HL-60/S4 treated with retinoic acid at 250 ng/mL for 4 days and 3 days (cell line): ENCODE results near the gene PP2D1.
"Not testable (repeated sequence)": the region's sequence is repeated elsewhere in the genome, so short reads cannot be mapped to it uniquely, and the experiment has no call there.

Experiments
- in situ Hi-C: fragments of 300-500 bp; cut with MboI; formaldehyde crosslinking; loops from 2 replicates; pipeline ENCODE4 v1.7.0; 2022; ENCODE audit warnings: low sequenced_read_pairs

The PP2D1 gene

DNA sequence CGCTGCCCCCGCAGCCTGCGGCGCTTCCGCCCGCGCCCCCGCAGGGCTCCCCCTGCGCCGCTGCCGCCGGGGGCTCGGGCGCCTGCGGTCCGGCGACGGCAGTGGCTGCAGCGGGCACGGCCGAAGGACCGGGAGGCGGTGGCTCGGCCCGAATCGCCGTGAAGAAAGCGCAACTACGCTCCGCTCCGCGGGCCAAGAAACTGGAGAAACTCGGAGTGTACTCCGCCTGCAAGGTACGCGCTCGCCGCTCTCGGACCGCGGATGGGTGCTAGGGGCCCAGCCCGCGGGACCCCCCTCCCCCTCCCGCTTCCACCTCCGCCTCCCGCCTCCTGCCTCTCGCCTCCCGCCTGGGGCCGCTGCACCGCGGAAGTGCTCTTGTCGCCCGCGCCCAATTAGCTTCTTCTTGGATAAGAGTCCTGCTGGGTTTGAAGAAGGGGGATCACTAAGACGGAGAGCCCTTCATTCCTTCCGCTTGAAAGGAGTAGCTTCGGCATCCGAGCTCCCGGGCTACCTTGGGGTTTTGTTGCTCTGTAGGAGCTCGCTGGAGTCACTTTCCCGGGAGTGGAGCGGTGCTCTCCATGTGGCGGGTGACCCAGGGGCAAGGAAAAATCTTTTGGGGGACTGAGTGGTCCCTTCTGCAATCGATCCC is 28.6 kb upstream of the PP2D1 start:
- in situ Hi-C loops = no loop called here

DNA sequence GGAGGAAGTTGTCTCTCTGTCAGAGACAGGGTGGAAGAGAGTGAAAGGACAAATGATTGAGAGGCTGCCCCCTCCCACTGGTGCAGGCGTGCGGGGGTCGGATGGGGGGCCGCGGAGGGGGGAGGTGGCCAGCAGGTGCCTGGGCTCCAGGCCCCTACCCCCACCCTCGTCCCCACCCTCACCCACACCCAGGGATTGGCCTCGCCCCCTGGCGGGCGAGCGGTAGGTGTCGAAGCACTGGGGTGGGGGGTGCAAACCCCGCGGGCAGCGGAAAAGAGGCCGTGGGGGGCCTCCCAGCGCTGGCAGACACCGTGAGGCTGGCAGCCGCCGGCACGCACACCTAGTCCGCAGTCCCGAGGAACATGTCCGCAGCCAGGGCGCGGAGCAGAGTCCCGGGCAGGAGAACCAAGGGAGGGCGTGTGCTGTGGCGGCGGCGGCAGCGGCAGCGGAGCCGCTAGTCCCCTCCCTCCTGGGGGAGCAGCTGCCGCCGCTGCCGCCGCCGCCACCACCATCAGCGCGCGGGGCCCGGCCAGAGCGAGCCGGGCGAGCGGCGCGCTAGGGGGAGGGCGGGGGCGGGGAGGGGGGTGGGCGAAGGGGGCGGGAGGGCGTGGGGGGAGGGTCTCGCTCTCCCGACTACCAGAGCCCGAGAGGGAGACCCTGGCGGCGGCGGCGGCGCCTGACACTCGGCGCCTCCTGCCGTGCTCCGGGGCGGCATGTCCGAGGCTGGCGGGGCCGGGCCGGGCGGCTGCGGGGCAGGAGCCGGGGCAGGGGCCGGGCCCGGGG is 27.9 kb upstream of the PP2D1 start, which contains the start of gene KAT2B:
TSS of gene KAT2B (plus strand) at position 682 of the 783 bp plus-strand sequence. CDS start at position 714, 32 bp downstream.
- in situ Hi-C loops = no loop called here

DNA sequence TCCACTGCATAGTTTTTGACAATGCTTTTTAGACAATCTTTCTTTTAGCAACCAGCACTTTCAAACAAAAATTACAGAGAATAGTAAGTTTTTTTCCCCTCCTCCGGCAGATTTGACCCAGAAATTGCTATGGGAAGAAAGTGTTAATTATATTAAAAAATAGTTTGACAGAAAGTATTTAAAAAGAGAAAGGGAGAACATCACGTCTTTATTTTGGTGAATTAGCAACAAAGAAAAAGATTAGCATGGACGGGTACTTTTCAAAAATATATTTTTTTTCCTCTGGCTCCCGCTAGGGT is 27.4 kb upstream of the PP2D1 start:
- in situ Hi-C loops = no loop called here

DNA sequence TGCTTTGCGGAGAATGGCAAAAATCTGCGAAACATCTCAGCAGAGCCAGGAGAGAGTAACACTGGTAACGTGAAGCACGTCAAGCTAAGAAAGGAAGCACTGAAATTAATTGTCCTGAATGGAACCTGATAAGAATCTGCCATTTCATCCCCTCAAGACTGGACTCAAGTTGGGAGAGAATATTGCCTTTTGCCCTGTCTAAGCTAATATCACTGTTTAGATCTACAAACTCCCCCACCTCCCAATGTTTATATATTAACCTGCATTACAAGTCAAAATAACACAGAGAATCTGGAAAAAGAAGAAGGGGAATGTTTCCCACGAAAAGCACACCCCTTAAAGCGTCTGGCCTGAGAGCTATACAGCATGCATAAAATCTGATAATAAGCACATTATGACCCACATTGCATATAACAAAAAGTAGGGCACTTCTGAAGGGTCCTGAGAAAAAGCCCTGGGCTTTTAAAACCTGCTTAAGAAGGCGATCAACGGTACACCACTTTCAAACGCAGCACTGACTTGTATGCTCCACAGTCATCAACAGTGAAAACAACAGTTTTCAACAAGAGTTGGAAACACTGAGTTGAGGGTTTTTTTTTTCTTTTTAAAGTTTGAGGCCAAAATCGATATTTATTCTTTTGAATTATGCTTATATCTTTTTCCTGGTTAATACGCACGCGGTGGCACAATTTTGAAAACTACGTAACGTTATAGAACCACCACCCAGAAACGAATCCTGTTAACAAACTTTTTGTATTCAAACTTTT is 26.8 kb upstream of the PP2D1 start:
- in situ Hi-C loops = no loop called here

DNA sequence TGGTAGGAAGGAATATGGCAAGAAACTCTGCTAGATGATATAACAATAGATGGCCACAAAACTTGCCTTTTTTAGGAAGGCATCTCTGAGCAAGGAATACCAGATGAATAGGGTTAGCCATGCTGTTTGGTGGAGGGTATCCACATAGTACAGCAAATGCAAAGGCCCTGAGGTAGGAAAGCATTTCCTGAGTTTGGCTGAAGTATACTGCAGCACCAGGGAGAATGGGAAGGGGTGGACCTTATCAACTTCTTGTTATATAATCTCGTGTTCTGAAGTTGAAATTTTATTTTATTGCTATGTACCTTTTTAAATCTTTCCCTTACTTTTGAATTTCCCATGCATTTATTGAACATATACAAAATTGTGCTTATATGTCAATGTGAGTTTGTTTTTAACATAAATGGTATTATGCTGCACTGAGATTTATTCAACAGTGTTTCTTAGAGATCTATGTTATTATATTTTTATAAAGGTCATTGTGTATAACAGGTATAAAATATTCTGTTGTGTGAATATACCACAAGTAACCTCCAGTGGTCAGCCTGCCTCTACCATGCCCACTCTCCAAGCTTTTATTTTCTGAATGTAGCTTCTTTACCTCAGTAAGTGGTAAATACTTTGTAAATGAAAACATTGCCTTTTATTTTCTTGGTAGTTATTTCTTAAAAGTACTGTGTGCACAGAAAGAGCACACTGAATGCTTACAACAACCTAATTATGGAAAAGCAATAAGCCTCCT is 25.4 kb upstream of the PP2D1 start:
- in situ Hi-C loops = no loop called here

DNA sequence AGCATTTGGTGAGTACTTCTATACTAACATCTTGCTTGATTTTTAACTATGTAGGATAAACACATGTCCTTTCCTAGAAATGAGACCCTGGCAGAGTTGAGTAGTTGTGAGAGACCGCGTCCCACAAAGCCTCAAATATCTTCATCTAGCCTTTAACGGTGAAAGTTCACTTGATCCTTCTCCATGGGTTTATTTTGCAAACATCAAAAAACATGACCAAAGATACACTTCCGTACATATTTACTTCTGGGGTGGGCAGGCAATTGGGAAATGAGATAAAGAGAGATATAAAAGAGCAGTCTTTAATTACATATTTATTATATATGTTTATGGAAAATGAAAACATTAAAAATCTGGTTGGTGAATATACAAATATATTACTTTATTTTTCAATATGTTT is 23.0 kb upstream of the PP2D1 start:
- in situ Hi-C loops = no loop called here

DNA sequence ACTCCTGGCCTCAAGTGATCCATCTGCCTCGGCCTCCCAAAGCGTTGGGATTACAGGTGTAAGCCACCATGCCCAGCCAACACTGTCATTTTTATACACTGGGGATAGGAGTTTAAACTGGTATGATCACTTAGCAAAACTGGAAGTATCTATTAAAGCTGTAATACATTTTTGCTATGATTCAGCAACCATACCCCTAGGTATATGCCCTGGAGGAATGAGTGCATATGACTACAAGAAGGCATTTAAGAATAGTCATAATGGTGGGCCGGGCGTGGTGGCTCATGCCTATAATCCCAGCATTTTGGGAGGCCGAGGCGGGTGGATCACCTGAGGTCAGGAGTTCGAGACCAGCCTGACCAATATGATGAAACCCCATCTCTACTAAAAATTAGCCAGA is 19.9 kb upstream of the PP2D1 start:
- in situ Hi-C loops = not testable (repeated sequence)

DNA sequence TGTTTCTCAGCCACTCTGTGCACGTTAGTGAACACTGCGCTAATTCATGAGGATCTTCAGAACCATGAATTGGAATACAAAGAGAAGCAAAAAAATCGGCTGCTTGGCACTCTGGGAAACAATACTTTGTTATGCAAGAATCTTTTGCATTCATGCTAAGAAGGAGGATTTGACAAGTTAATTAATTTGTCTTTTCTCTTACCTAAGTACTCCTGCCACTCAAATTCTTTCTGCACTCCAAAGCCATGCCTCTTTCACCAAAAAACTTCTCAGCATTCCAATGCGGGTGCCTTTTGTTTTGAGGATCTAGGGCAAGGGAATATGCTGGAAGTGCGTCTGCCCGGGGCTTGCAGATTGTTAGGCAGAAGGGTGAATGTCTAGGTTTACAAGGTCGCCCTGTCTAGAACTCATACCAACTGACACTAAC is 16.9 kb upstream of the PP2D1 start:
- in situ Hi-C loops = no loop called here

DNA sequence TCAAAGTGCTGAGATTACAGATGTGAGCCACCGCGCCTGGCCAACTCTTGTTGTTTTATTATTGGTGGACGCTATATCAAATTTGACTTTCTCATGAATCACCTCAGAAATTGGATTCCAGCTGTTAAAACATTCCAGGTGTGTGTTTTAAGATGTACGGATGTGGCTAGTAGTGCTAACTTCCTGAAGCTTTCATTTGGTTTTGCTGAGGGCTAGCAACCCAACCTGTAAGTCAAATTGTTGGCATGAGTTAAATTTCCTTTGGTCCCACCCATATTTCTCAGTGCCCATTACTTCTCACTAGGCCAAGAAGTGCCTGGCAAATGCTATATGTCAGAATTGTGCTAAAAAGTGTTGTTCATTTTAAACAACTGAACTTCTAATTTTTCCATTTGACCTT is 15.1 kb upstream of the PP2D1 start:
- in situ Hi-C loops = no loop called here

DNA sequence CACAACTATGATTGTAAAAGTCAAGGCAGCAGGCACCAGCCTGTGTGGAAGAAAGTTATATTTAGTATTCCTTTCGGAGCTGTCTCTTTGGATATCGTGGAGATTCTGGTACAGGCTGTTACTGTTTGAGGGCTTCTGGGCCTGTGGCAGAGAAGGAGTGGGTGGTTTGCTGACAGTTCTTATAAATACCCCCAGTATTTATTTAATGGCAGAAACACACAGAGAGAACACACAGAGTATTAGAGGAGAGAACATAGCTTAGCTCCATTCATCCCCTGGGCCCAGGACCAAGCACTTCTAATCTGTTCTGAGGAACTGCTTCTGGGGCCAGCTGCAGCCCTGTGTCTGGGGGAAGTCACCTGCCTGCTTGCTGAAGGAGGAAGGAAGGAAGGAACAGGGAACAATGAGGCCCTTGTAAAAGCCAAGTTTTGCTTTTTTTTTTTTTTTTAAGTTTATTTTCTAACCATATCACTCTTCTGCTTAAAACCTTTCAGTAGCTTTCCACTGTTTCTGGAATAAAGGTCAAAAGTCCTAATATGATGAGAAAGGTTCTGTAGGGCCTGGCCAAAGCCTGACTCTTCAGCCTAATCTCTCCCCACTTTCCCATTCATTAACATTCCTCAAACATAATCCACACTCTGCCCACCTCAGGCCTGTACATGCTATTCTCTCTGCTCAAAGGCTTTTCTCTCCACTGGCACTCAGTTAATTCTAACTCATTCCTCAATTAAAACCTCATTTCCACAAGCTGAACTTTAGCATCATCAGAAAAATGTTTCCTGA is 11.8 kb upstream of the PP2D1 start:
- in situ Hi-C loops = no loop called here

DNA sequence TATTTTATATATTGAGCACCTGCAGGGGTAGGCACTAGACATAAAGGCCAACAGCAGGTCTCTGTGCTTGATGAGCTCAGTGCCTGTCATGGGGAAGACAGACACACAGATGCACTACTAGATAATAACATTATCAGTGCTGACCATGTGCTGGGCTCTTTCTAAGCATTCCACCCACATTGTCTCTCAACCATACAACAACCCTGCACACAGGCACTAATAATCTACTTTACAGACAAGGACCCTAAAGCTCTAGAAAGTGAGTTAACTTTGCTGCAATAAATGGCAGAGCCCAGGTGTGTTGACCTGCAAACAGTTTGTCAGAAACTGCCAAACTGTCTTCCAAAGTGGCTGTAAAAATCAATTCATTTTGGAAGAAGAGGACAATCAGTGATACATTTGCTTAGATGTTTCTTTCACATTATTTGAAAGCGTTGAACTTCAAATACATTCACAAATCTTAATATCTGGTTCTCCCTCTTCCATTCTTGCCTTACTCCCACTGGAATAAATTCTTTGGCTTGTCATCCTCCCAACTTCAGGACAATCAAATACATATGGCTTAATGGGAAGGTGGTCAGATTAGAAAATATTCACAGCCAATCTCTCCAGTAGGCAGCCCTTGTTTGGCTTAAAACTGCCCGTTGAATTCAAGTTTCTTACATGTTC is 11.0 kb upstream of the PP2D1 start:
- in situ Hi-C loops = no loop called here

DNA sequence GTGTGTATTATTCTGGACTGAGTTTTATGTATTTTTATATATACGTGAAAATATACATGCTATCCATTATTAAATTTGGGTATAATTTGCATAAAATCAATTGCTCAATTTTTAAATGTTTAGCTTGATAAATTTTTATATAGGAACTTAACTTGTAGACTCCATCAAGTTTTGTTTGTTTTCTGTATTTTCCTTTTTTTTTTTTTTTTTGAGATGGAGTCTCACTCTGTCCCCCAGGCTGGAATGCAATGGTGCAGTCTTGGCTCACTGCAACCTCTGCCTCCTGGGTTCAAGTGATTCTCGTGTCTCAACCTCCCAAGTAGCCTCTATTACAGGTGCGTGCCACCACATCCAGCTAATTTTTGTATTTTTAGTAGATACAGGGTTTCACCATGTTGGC is 4.0 kb upstream of the PP2D1 start:
- in situ Hi-C loops = not testable (repeated sequence)

DNA sequence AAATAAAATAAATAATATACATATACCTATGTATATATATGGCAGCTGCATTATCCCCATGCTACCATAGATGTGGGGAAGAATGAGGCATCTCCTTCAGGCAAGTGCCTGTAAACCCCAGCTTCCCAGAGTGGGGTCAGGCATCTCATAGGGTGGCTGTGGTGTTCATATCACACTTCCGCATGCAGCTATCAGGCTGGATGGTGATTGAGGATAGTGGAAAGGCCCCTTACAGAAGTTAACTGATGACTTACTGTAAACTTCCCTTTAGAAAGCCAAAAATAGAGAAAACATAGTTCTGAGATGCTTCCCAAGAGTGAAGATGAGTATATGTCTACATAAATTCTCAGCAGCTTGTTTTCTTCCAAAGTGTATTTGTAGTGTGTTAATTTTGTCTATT is 3.5 kb upstream of the PP2D1 start:
- in situ Hi-C loops = no loop called here

DNA sequence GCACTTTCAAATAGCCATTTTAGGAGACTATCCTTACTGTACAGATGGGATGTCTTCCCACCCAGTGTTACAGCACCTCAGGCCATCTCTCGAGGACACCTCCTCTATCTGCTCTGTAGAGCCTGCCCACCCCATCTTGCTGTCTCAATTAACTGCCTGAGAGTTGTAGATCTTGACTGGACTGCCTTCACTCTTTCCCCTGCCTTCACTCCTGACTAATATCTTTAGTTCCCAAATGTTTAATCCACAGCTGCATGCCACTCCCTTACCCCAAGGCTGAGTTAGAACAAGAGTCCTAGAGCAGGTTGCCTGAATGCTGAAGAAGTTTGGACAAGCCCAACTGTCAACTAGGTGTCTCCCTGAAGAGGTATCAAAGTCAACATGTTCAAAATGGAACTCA is 1.3 kb upstream of the PP2D1 start:
- in situ Hi-C loops = no loop called here

DNA sequence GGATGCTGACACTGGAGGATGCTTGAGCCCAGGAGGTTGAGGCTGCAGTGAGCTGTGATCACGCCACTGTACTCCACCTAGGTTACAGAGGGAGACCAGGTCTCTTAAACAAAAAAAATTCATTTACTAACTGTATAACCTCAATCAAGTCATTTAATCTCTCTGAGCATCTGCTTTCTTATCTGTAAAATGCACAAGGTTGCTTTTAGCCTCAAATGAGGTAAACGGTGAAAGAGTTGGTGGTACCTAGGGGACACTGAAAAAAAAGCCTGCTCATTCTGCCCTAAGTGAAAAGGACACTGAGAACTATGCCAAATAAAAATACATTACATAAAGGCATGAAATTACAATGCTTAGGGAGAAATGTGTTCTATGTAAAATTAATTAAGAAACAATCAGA is 3.4 kb downstream of the PP2D1 start:
- in situ Hi-C loops = no loop called here

DNA sequence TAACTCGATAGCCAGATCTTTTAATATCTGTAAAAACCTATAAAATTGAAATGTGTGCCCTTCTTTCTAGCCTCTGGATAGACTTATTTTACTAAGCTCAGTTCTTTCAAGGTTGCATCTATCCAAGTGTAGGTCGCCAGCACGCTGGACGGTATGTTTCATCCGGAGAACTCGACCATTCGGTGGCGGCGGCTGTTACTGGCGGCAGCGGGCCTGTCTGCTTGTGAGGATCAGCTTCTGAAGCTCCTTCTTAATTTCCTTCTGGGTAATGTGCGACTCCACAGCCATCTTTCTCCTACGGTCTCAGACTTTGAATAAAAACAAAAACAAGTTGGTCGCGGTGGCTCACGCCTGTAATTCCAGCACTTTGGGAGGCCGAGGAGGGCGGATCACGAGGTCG is 4.1 kb downstream of the PP2D1 start:
- in situ Hi-C loops = no loop called here

DNA sequence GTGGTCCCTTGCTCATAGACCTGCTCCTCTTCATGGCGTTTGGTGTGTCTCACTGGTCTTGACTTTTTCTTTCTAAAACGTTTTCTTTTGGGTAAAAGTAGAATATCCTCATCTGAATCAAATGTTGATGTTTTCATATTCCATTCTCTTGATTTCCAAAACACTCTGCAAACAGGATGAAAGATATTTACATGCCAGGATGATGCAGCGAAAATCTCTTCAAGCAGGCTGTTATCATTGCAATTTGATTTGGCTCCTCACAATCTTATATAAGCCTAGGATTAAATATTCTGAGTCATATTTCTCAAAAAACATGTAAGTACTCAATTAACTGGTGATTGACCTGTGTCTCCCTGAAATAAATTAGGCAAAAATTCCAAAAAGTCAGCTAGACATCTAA is 10.1 kb downstream of the PP2D1 start:
- in situ Hi-C loops = no loop called here

DNA sequence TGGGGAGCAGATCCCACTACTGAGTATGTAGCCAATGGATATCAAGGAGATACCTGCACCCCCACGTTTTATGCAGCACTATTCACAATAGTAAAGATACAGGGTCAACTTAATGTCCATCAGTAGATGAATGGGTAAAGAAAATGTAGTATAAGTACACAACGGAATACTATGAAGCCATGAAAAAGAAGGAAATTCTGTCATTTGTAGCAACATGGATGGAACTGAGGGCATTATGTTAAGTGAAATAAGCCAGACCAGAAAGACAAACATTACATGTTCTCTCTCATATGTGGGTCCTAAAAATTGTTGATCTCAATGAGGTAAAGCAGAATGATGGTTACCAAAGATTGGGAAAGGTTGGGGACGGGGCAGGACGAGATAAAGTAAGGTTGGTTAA is 14.6 kb downstream of the PP2D1 start:
- in situ Hi-C loops = no loop called here

DNA sequence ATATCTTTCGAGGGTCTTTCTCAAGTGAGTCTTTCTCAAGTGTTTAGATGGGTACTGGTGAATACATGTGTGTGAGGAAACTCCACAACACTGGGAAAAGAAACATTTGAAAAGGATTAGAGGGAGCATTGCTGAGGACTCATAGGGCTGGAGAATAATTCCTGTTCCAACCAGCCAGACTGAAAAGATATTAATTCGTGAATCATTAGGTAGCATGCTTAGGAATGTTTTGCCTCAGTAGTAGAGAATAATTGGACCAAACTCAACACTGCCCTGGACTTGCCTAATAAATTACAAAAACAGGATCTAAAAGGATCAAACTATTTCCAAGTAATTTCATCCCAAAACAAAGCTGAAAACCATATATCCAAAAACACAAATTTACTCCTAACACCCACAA is 17.3 kb downstream of the PP2D1 start:
- in situ Hi-C loops = no loop called here

DNA sequence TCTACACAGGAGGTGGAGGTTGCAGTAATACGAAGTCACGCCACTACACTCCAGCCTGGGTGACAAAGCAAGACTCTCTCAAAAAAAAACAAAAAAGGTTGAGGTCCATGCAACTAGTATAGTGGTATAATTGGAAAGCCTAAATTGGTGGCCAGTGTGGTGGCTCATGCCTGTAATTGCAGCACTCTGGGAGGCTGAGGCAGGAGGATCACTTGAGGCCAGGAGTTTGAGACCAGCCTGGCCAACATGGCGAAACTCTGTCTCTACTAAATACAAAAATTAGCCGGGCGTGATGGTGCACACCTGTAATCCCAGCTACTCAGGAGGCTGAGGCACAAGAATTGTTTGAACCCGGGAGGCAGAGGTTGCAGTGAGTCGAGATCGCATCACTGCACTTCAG is 23.2 kb downstream of the PP2D1 start:
- in situ Hi-C loops = not testable (repeated sequence)
